GM18873 (cell line): ENCODE data around the gene LOXHD1.

ENCODE experiments used
- ATAC-seq: cut with Tn5 transposase; IDR thresholded peaks from one replicate; pipeline ENCODE4 v1.9.1; 2021; ENCODE audit warnings: mild to moderate bottlenecking, moderate library complexity, moderate number of reproducible peaks; ENCODE audit not compliant: unreplicated experiment, low FRiP score

LOXHD1 gene

GRCh38 chr18:46427216-46427995, 229.6 kb downstream of the LOXHD1 start:
- ATAC-seq, result no peak
